ENCODE measurements around the gene OR2M7. TPM values are rescaled to one million over a fixed set of nuclear protein-coding genes. Genes with fewer than 3 reads are reported as not detected.
"Not testable (repeated sequence)": the region's sequence is repeated elsewhere in the genome, so short reads cannot be mapped to it uniquely, and the experiment has no call there.

OR2M7 gene
- total RNA-seq, 1 donor from 2014 or later: not detected

GRCh38 chr1:248359415-248359814 is 35.0 kb upstream of the OR2M7 start:
- no peaks in the 10 kb centered on the region for H3K9me3 ChIP-seq
- no peaks in the 10 kb centered on the region for H3K36me3 ChIP-seq
- no peaks in the 10 kb centered on the region for H3K4me1 ChIP-seq
- H3K4me3 ChIP-seq: no peak overlapping the region
- no peak overlapping the region for H3K27ac ChIP-seq
- intact Hi-C loops (cut with DNase I): no loop called here
- DNase-seq (ENCODE audit: extremely low spot score in 2 of 2): no peak
- no peaks in the 10 kb centered on the region for H3K27me3 ChIP-seq
- no peak for TF ChIP-seq POLR2A (IDR thresholded peaks at IDR 0.05)
- TF ChIP-seq POLR2AphosphoS5 (IDR thresholded peaks at IDR 0.05; ENCODE audit: insufficient read depth in 1 of 2, low read depth in 1 of 2): no peak
- no peak for TF ChIP-seq CTCF (IDR thresholded peaks at IDR 0.05)

GRCh38 chr1:248348475-248348874 is 24.1 kb upstream of the OR2M7 start, which contains the start of gene OR14C36:
OR14C36 (plus strand) TSS chr1:248348775; CDS start chr1:248348775, 0 bp downstream.
- Histone ChIP-seq H3K36me3 (no peaks in the 10 kb centered on the region), H3K9me3 (no peaks in the 10 kb centered on the region), H3K4me1 (no peaks in the 10 kb centered on the region), H3K27me3 (no peaks in the 10 kb centered on the region), H3K4me3 (no peak within 1 kb of the TSS), H3K27ac (no peak within 1 kb of the TSS)
- DNase-seq (ENCODE audit: extremely low spot score in 2 of 2): no peak
- no peak for TF ChIP-seq POLR2A (IDR thresholded peaks at IDR 0.05)
- TF ChIP-seq POLR2AphosphoS5 (IDR thresholded peaks at IDR 0.05; ENCODE audit: insufficient read depth in 1 of 2, low read depth in 1 of 2): no peak
- TF ChIP-seq CTCF (IDR thresholded peaks at IDR 0.05): no peak
- intact Hi-C loops (cut with DNase I): no loop called here

- Histone ChIP-seq H3K4me3 (no peak overlapping the region), H3K27me3 (no peaks in the 10 kb centered on the region), H3K4me1 (no peaks in the 10 kb centered on the region), H3K36me3 (no peaks in the 10 kb centered on the region), H3K9me3 (no peaks in the 10 kb centered on the region), H3K27ac (no peak overlapping the region)
- DNase-seq (ENCODE audit: extremely low spot score in 2 of 2): no peak
- intact Hi-C loops (cut with DNase I): no loop called here
- TF ChIP-seq POLR2AphosphoS5 (IDR thresholded peaks at IDR 0.05; ENCODE audit: insufficient read depth in 1 of 2, low read depth in 1 of 2): no peak
- no peak for TF ChIP-seq CTCF (IDR thresholded peaks at IDR 0.05)
- no peak for TF ChIP-seq POLR2A (IDR thresholded peaks at IDR 0.05)
Observed at GRCh38 chr1:248343451-248343850, 19.1 kb upstream of the OR2M7 start.

GRCh38 chr1:248316796-248317195 is 7.6 kb downstream of the OR2M7 start:
- Histone ChIP-seq H3K36me3 (no peaks in the 10 kb centered on the region), H3K27me3 (no peaks in the 10 kb centered on the region), H3K9me3 (no peaks in the 10 kb centered on the region), H3K27ac (no peak overlapping the region), H3K4me3 (no peak overlapping the region), H3K4me1 (no peaks in the 10 kb centered on the region)
- DNase-seq (ENCODE audit: extremely low spot score in 2 of 2): no peak
- TF ChIP-seq POLR2A (IDR thresholded peaks at IDR 0.05): no peak
- intact Hi-C loops (cut with DNase I): no loop called here

- intact Hi-C loops (cut with DNase I); H3K27ac ChIP-seq; H3K36me3 ChIP-seq; DNase-seq (ENCODE audit: extremely low spot score in 2 of 2); H3K4me3 ChIP-seq; H3K4me1 ChIP-seq; H3K27me3 ChIP-seq; H3K9me3 ChIP-seq: not testable (repeated sequence)
Observed at GRCh38 chr1:248306740-248307139, 17.6 kb downstream of the OR2M7 start.

- Histone ChIP-seq H3K27me3 (no peaks in the 10 kb centered on the region), H3K36me3 (no peaks in the 10 kb centered on the region), H3K9me3 (no peaks in the 10 kb centered on the region), H3K4me1 (no peaks in the 10 kb centered on the region), H3K27ac (no peak overlapping the region), H3K4me3 (no peak overlapping the region)
- TF ChIP-seq POLR2A (IDR thresholded peaks at IDR 0.05) (no peak), POLR2AphosphoS5 (IDR thresholded peaks at IDR 0.05; ENCODE audit: insufficient read depth in 1 of 2, low read depth in 1 of 2) (no peak), CTCF (IDR thresholded peaks at IDR 0.05) (no peak)
- no peak for DNase-seq (ENCODE audit: extremely low spot score in 2 of 2)
- intact Hi-C loops (cut with DNase I): no loop called here
Observed at GRCh38 chr1:248306103-248306502, 18.3 kb downstream of the OR2M7 start.

- H3K36me3 ChIP-seq; H3K27me3 ChIP-seq; H3K9me3 ChIP-seq; intact Hi-C loops (cut with DNase I); DNase-seq (ENCODE audit: extremely low spot score in 2 of 2); H3K4me3 ChIP-seq; H3K4me1 ChIP-seq; H3K27ac ChIP-seq: not testable (repeated sequence)
Observed at GRCh38 chr1:248305672-248306071, 18.7 kb downstream of the OR2M7 start.

All from vagina (tissue), 2 donors.